ENCODE measurements around the gene GATAD2A.
"Not testable (repeated sequence)": the region's sequence is repeated elsewhere in the genome, so short reads cannot be mapped to it uniquely, and the experiment has no call there.

Gene GATAD2A

DNA sequence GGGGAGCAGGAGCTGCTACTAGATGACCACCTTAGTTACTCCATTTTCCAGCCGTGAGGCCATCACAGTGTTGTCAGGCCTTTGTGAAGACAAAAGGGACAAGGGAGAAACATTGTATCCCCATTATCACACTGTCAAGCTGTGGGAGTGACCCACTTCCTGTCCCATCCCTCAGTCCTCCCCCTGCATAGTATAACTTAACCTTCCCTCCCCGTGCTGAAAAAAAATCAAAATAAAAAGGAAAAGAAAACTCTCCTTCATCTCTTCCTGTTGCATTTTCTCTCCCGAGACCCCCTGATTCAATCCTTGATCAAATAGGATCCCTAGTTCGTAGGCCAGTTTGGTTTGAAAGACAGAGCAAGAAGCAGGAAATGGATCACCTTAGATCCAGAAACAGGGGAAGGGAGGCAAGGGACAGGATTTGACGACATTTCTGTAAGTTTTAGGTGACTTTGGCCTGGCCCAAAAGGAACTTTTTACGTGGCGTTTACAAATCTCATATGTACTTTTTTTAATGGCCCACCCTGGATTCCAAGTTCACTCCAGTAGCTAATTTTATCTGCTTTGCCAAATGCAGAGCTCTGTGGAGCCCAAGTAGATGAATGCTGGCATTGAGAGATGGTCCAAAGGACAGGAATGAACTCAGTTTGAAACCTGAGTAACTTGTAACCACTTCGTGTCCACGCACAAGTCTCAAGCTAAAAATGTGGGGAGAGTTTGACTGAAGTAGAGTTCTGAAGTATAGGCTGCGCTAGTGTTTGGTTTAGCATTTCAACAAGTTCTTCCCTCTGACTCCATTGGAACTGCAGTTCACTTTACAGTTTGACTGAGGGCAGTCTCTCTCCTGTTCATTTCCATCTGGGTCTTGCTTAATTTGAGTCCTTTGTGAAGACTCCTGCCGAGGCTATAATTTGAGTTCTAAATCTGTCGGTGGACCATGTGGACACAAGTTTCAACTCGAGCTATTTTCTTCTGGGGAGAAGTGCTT, 16.6 kb upstream of the GATAD2A start:
- DNase-seq: no peak

DNA sequence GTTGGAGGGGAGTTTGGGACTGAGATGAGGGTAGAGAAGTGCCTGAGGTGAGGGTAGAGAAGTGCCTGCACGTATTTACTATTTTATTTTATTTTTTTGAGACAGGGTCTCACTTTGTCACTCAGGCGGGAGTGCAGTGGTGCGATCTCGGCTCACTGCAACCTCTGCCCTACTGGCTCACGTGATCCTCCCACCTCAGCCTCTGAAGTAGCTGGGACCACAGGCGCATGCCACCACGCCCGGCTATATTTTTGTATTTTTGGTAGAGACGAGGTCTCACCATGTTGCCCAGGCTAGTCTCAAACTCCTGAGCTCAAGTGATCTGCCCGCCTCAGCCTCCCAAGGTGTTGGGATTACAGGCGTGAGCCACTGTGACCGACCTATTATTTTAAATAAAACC, 15.8 kb upstream of the GATAD2A start:
- DNase-seq: not testable (repeated sequence)

DNA sequence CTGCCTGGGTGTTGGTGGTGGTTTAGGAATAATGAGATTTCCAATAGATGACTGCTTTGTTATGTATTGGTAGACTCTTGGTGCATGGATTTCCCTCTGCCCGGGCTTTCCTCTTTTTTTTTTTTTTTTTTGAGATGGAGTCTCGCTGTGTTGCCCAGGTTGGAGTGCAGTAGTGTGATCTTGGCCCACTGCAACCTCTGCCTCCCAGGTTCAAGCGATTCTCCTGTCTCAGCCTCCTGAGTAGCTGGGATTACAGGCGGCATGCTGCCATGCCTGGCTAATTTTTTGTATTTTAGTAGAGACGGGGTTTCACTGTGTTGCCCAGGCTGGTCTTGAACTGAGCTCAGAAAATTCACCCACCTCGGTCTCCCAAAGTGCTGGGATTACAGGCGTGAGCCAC, 11.1 kb upstream of the GATAD2A start:
- not testable (repeated sequence) for DNase-seq

DNA sequence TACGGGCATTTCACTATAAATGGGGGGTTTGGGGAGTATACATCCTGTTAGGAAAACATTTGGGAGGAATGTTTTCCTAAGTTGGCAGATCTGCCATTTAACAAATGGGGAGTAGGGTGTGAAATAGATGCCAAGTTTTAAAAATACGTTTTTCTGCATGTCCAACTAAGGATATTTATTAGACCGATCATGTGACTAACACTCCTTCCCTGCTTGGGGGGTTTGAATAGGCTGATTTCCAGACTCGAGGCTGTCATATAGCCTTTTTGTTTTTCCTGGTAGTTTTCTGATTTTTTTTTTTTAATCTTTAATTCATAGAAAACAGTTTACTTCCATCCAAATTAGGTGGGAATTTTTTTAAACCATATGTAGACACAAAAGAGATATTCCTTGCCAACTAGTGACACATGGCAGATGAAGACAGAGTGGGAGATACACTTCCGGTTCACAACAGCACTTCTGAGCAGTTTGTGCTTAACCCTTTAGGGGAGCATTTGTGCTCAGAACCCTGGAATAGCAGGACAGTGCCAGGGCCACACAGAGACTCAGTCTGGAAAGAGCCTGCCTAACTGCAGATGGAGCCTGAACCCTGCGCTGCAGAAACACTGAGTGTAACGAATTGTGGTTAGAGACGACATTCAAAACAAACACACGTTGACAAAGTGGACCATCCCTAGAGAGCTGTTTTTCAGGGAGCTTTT, 5.6 kb upstream of the GATAD2A start:
- DNase-seq: no peak

GRCh38 chr19:19402656-19403372, 2.7 kb upstream of the GATAD2A start:
- no peak for DNase-seq

DNA sequence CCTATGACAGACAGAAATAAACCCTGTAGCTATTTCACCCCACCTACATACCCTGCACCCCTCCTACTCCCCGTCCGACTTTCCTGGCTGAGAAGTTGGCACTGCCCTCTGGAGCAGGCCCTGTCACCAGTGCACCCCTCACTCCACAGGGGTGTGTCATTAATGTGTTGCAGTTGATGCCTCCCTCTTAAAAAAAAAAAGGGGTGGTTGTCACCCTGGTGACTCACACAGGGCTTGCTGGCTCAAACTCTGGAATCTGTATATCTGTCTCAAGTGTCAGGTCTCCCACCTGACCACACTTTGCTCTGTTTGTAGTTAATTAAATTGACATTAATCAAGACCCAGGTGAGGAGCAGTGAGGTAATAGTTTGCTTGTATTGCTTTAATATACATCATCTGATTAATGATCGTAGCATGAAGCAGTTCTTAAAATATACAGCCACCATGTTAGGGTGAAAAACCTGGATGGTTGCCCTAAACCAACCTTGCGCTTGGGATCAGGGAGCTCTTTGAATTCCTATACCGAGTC, 2.0 kb upstream of the GATAD2A start:
- DNase-seq: no peak

- no peak for DNase-seq
Measured at GRCh38 chr19:19405971-19406877, 749 bp downstream of the GATAD2A start.

DNA sequence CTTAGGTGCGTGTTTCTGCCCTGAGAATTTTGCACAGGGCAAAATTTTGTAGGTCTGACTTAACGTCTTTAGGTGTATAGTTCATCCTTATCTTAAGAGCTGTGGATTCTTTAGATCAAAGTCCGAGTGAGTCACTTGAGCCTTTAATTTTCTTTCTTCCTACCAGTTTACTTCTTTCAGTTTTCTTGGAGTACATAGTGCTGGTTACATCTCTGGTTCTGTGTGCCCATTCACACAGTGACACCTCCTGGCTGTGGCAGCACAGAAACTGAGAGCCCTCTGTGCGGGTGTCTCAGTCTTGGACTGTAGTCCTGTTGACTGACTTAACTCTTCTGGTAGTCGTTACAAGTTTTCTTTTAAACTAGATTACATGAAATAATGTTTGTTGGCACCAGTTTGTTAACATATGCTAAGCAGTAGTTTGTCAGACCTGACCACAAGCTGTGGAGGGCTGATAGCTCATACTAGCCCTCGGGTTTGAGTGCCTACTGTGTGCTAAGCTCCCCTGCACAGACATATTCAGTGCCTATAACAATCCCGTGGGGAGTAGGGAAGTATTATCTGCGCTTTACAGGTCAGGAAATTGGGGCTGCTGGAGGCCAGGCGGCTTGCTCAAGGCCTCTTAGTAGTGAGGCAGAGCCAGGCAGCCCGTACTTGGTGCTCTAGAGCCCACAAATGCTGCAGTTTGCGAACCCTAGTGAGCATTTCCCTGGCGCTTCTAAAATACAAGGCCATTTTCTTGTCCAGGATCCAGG, 1.6 kb downstream of the GATAD2A start:
- DNase-seq: no peak

GRCh38 chr19:19407633-19407930, 2.1 kb downstream of the GATAD2A start:
- no peak for DNase-seq

DNA sequence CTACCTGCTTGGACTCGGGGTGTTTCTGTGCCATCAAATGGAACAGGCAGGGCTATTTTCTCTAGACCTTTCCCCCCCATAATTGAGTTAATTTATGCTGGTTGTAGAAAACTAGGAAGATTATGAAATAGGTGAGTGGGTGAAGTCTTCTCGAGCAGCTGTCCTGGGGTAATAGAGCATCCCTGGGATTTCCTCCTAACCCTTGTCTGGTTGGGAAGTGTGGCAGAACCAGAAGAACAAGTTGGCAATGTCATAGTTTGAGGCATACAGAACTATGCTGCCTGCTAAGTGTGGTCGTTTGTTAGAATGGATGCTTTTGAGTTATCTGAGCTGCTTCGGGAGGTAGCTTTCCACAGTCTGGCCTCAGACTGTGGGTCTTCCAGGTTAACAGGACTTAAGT, 3.7 kb downstream of the GATAD2A start:
- DNase-seq: no peak

- DNase-seq: no peak
Measured at GRCh38 chr19:19409631-19410030, 4.2 kb downstream of the GATAD2A start.

- no peak for DNase-seq
Measured at GRCh38 chr19:19410553-19411550, 5.4 kb downstream of the GATAD2A start.

- DNase-seq: no peak
Measured at GRCh38 chr19:19416280-19416679, 10.8 kb downstream of the GATAD2A start.

GRCh38 chr19:19417046-19417445, 11.6 kb downstream of the GATAD2A start:
- DNase-seq: no peak

DNA sequence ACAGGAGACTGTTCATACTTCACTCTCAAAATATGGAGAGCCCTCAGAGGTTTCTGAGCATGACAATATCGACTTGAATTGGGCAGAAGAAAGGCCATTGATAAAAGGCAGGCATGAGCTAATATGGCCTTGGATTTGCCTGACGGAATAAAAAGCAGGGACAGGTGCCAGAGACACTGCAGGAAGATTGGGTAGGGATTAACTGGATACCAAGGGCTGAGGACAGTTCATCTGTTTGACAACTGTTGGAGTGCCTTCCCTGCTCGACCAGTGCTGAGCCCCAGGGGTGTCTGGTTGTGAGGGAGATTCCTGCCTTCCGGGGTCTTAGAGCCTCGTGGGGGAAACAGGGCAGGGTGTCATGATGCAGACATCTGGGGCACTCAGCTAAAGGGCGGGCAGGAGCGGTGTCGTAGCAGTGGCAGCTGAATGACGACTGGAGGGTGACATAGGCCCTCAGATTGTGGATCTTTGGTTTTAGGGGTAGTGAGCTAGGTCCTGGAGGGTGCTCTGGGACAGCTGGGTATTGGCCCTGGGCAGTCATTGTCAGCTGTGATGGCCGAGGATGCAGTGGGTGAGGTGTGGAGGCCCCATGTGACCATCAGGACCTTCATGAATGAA, 12.3 kb downstream of the GATAD2A start:
- DNase-seq: no peak

DNA sequence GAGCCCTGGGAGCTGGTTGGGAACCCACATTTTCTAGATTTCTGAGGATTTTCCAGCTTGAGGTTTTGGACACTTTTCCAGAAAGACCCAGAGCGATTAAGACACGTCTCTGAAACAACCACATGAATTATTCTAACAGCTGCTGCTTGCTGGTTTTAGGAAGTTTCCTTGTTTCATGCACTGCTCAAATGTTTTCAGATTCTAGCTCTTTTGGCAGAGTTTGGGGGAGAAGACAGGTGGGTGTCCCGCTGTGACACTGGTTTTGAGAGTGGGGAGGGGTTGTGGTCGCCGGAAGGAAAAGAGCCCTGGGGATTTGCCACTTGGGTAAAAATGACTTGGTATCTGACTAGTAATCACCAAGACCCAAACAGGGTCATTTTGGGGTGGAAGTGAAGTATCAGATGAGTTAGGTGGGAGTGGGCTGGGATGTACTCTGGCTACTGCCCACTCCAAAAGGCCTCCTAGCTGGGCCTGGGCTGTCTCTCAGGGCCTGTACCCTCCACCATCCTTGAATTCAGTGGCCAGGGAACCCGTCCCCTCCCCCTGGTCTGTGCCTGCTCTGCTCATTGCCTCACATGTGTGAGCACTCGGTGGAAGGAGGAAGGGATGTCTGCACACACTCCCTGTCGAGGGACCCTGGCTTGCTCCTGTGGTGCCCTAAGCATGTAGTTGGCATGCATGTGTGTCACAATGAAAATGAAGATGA, 13.2 kb downstream of the GATAD2A start:
- no peak for DNase-seq

DNA sequence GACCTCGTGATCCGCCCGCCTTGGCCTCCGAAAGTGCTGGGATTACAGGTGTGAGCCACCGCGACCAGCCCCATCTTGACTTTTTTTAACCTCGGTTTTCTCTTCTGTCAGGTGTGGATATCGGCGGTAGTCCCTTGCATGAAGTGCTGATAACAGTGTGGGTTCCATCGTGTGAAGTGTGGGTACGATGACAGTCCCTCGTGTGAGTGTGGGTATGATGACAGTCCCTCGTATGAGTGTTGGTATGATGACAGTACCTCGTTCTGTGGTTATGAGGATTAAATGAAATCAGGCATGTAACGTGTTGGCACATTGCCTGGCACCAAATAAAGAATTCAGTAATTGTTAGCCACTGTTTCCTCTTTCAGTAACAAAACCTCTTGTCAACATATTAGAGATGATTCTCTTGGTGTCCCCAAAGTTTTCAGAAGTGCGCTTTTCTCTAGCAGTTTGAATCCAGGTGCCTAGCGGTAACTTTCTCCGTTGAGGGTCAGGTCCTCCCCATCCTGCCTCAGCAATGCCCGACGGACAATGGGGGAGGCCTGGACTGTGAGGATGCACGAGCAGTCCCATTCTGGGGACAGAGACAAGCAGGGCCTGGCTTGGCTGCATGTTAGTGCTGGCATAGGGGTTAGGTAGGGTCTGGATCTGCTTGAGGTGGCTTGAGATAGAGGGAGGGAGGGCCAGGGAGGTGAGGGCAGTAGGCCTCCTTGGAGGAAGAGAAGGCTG, 15.3 kb downstream of the GATAD2A start:
- no peak for DNase-seq

- no peak for DNase-seq
Measured at GRCh38 chr19:19421299-19421696, 15.8 kb downstream of the GATAD2A start.
